Liver (tissue), 9 donors: Measurements from ENCODE around the gene SULT2A1. TPM values are rescaled to one million over a fixed set of nuclear protein-coding genes. Genes with fewer than 3 reads are reported as not detected.
A peak's percentile ranks its signal among the peaks of the same experiment; 100 is the strongest.

Source experiments
- DNase-seq: peaks from one replicate; pipeline ENCODE4 v3.0.0-alpha.2; 2017; ENCODE audit warnings: low spot score
- H3K27ac ChIP-seq, 2 donors: one replicate each; pipeline ENCODE4 v1.7.0; 2013; ENCODE audit warnings: inconsistent platforms in 2 of 2, low read length in 2 of 2, control low read depth in 1 of 2, low read depth in 1 of 2, mild to moderate bottlenecking in 1 of 2
- H3K27me3 ChIP-seq, 4 donors: one replicate each; pipeline versions ENCODE4 v1.6.1 to v1.7.0; 2013; ENCODE audit warnings: low read length in 3 of 4, inconsistent platforms in 1 of 4, mild to moderate bottlenecking in 1 of 4, moderate library complexity in 1 of 4; ENCODE audit not compliant: control insufficient read depth in 4 of 4, insufficient read depth in 4 of 4
- H3K36me3 ChIP-seq, 4 donors: one replicate each; pipeline versions ENCODE4 v1.6.1 to v1.7.0; 2013; ENCODE audit warnings: low read length in 3 of 4, mild to moderate bottlenecking in 3 of 4, low read depth in 1 of 4, moderate library complexity in 1 of 4; ENCODE audit not compliant: control insufficient read depth in 4 of 4, insufficient read depth in 3 of 4
- H3K4me1 ChIP-seq, 4 donors: one replicate each; pipeline versions ENCODE4 v1.6.1 to v1.7.0; 2013; ENCODE audit warnings: low read length in 3 of 4, mild to moderate bottlenecking in 3 of 4, moderate library complexity in 1 of 4; ENCODE audit not compliant: control insufficient read depth in 4 of 4, insufficient read depth in 4 of 4
- H3K4me3 ChIP-seq, 3 donors: one replicate each; pipeline versions ENCODE4 v1.6.1 to v1.7.0; 2013; ENCODE audit warnings: low read length in 3 of 3, control low read depth in 1 of 3, low read depth in 1 of 3, mild to moderate bottlenecking in 1 of 3
- H3K9ac ChIP-seq, 2 donors: one replicate each; pipeline ENCODE4 v1.7.0; 2013; ENCODE audit warnings: low read length in 2 of 2, mild to moderate bottlenecking in 2 of 2, moderate library complexity in 2 of 2, control low read depth in 1 of 2, low read depth in 1 of 2
- H3K9me3 ChIP-seq, 4 donors: one replicate each; pipeline versions ENCODE4 v1.6.1 to v1.7.0; 2013; ENCODE audit warnings: low read length in 3 of 4; ENCODE audit not compliant: control insufficient read depth in 4 of 4
- EGR1 ChIP-seq, 2 donors: IDR thresholded peaks; 2 replicates each; pipeline ENCODE4 v1.6.1; 2016 to 2018; ENCODE audit warnings: antibody characterized with exemption in 2 of 2, low read depth in 2 of 2
- FOXA1 ChIP-seq: IDR thresholded peaks from 2 replicates; pipeline ENCODE4 v1.6.1; 2016; ENCODE audit warnings: antibody characterized with exemption
- FOXA2 ChIP-seq: IDR thresholded peaks from 2 replicates; pipeline ENCODE4 v1.6.1; 2016; ENCODE audit warnings: antibody characterized with exemption
- GABPA ChIP-seq, 2 donors: IDR thresholded peaks in 1 of 2; conservative IDR thresholded peaks in 1 of 2; 2 replicates each; pipeline ENCODE4 v1.6.1; 2016; ENCODE audit warnings: antibody characterized with exemption in 2 of 2, mild to moderate bottlenecking in 1 of 2, moderate library complexity in 1 of 2
- HNF4A ChIP-seq, 2 donors: conservative IDR thresholded peaks; 2 replicates each; pipeline ENCODE4 v1.6.1; 2016; ENCODE audit warnings: antibody characterized with exemption in 2 of 2, mild to moderate bottlenecking in 2 of 2
- HNF4G ChIP-seq: IDR thresholded peaks from 2 replicates; pipeline ENCODE4 v1.6.1; 2016; ENCODE audit warnings: antibody characterized with exemption
- JUND ChIP-seq, 2 donors: IDR thresholded peaks; 2 replicates each; pipeline ENCODE4 v1.6.1; 2016; ENCODE audit warnings: antibody characterized with exemption in 2 of 2
- NR2F2 ChIP-seq: IDR thresholded peaks from 2 replicates; pipeline ENCODE4 v1.6.1; 2016; ENCODE audit warnings: antibody characterized with exemption
- RAD21 ChIP-seq, 2 donors: IDR thresholded peaks; 2 replicates each; pipeline ENCODE4 v1.6.1; 2016; ENCODE audit warnings: antibody characterized with exemption in 2 of 2, mild to moderate bottlenecking in 2 of 2
- SP1 ChIP-seq: IDR thresholded peaks from 2 replicates; pipeline ENCODE4 v1.6.1; 2018; ENCODE audit warnings: antibody characterized with exemption, mild to moderate bottlenecking
- TAF1 ChIP-seq: conservative IDR thresholded peaks from 2 replicates; pipeline ENCODE4 v1.6.1; 2016; ENCODE audit warnings: antibody characterized with exemption, mild to moderate bottlenecking
- YY1 ChIP-seq: IDR thresholded peaks from 2 replicates; pipeline ENCODE4 v1.6.1; 2016; ENCODE audit warnings: antibody characterized with exemption, mild to moderate bottlenecking
- WGBS: extraction: QIAGEN DNeasy Blood & Tissue Kit; methylation state at CpG from one replicate; pipeline ENCODE4 v1.1.7; 2013; 5-methylcytosine and 5-hydroxymethylcytosine counted together
- polyA plus RNA-seq, 2 donors: library from polyadenylated mRNA; stranded (reverse) in 1 of 2; unstranded in 1 of 2; fragments of 200-250 nt in 1 of 2; fragments of >200 nt in 1 of 2; fragmentation: Nextera tagmentation in 1 of 2; extraction: Ambion mirVana in 1 of 2; gene quantifications; one replicate each; pipeline versions ENCODE4 v1.2.1 to v1.2.3, GENCODE V29; 2013 to 2015
- total RNA-seq, 2 donors: library from RNA; depleted of rRNA; stranded (reverse); fragments of >200 nt; gene quantifications; one replicate each; pipeline ENCODE4 v1.2.3, GENCODE V29; 2014
- TF ChIP-seq, protein P1 (sequence below): IDR thresholded peaks from 2 replicates; pipeline ENCODE4 v1.6.1; 2016; ENCODE audit warnings: antibody characterized with exemption
- TF ChIP-seq, protein P2 (sequence below): fragments of 150-350 bp; IDR thresholded peaks from 2 replicates; pipeline ENCODE4 v1.5.1; 2017; ENCODE audit warnings: improper control_type of control experiment, low read depth, low read length; ENCODE audit not compliant: missing input control
- TF ChIP-seq, protein P3 (sequence below): IDR thresholded peaks from 2 replicates; pipeline ENCODE4 v1.6.1; 2016; ENCODE audit warnings: antibody characterized with exemption
- TF ChIP-seq, protein P4 (sequence below): IDR thresholded peaks from 2 replicates; pipeline ENCODE4 v1.6.1; 2016; ENCODE audit warnings: antibody characterized with exemption
- TF ChIP-seq, protein P5 (sequence below): IDR thresholded peaks from 2 replicates; pipeline ENCODE4 v1.6.1; 2016; ENCODE audit warnings: antibody characterized with exemption, mild to moderate bottlenecking
- donor health status: healthy.
- donor health status: healthy.
- donor health status: healthy.
- donor health status: healthy.
- donor health status: healthy.

SULT2A1 gene
- total and polyA plus RNA-seq, 4 donors: 22.9 to 892 (median 691) TPM

DNA sequence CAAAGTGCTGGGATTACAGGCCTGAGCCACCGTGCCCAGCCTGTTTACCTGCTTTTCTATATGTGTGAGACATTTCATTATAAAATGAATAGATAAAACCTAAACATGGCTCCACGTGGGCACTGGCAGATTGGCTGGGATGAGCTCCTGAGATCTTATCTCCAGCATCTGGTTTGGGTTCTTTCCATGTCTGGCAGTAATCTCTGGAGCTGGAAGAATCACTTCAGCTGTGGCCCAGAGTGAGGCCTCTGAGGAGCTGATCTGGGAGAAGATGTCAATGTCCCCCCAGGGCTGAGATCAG is 5.5 kb upstream of the SULT2A1 start:
- H3K4me1 ChIP-seq: peaks cover 5 to 26% (median 15%) of the 10 kb centered on the region in 4 donors
- TF ChIP-seq, protein P1, sequence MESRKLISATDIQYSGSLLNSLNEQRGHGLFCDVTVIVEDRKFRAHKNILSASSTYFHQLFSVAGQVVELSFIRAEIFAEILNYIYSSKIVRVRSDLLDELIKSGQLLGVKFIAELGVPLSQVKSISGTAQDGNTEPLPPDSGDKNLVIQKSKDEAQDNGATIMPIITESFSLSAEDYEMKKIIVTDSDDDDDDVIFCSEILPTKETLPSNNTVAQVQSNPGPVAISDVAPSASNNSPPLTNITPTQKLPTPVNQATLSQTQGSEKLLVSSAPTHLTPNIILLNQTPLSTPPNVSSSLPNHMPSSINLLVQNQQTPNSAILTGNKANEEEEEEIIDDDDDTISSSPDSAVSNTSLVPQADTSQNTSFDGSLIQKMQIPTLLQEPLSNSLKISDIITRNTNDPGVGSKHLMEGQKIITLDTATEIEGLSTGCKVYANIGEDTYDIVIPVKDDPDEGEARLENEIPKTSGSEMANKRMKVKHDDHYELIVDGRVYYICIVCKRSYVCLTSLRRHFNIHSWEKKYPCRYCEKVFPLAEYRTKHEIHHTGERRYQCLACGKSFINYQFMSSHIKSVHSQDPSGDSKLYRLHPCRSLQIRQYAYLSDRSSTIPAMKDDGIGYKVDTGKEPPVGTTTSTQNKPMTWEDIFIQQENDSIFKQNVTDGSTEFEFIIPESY: no peak
- TF ChIP-seq RAD21 (IDR thresholded peaks at IDR 0.05) (no peak), HNF4G (no peak)
- no peak overlapping the region for H3K4me3 ChIP-seq
- peak overlapping the region in 1 of 2 donors; percentile 66 for H3K9ac ChIP-seq
- 56% methylated on average over 2 of the region's 2 CpGs for WGBS
- H3K27ac ChIP-seq: peak overlapping the region; percentile 58 to 70
- no peaks in the 10 kb centered on the region for H3K27me3 ChIP-seq
- H3K36me3 ChIP-seq: no peaks in the 10 kb centered on the region
- no peak for DNase-seq
- peaks cover 0 to 3% (median 2%) of the 10 kb centered on the region in 4 donors for H3K9me3 ChIP-seq

DNA sequence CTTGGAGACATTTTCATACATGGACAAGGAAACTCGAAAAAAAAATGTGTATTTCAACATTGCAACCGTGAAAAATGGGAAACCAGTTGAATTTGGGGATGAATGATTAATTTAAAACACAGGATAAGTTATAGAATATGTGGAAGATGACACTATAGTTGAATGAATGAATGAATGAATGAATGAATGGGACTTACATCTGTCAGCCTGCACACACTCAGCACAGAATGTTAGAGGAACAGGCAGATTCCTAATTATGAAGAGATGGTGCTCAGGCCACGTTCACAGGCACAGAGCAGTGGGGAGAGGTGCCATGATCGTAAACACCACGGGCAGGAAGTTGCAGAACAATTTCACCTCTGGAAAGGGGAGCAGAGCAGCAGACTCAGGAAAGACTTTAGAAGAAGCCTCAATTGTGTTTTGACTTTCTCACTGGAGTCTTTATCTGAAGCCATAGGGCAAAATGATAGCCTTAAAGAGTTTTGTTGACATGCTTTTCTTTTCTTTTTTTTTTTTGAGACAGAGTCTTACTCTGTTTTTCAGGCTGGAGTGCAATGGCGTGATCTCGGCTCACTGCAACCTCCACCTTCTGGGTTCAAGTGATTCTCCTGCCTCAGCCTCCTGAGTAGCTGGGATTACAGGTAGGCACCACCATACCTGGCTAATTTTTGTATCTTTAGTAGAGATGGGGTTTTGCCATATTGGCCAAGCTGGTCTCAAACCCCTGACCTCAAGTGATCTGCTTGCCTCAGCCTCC is 4.9 kb upstream of the SULT2A1 start:
- Histone ChIP-seq H3K36me3 (no peaks in the 10 kb centered on the region), H3K4me1 (peaks cover 1 to 24% (median 12%) of the 10 kb centered on the region in 4 donors), H3K9me3 (peaks cover 0 to 3% (median 2%) of the 10 kb centered on the region in 4 donors), H3K9ac (peak overlapping the region in 1 of 2 donors; percentile 66), H3K27me3 (no peaks in the 10 kb centered on the region), H3K27ac (peak overlapping the region; percentile 58 to 70), H3K4me3 (no peak overlapping the region)
- TF ChIP-seq FOXA1: no peak
- TF ChIP-seq NR2F2: no peak
- no peak for TF ChIP-seq HNF4A (conservative IDR thresholded peaks at IDR 0.05)
- TF ChIP-seq EGR1 (IDR thresholded peaks at IDR 0.05; ENCODE audit: low read depth in 2 of 2): no peak
- TF ChIP-seq, protein P2, sequence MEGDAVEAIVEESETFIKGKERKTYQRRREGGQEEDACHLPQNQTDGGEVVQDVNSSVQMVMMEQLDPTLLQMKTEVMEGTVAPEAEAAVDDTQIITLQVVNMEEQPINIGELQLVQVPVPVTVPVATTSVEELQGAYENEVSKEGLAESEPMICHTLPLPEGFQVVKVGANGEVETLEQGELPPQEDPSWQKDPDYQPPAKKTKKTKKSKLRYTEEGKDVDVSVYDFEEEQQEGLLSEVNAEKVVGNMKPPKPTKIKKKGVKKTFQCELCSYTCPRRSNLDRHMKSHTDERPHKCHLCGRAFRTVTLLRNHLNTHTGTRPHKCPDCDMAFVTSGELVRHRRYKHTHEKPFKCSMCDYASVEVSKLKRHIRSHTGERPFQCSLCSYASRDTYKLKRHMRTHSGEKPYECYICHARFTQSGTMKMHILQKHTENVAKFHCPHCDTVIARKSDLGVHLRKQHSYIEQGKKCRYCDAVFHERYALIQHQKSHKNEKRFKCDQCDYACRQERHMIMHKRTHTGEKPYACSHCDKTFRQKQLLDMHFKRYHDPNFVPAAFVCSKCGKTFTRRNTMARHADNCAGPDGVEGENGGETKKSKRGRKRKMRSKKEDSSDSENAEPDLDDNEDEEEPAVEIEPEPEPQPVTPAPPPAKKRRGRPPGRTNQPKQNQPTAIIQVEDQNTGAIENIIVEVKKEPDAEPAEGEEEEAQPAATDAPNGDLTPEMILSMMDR: no peak
- TF ChIP-seq RAD21 (IDR thresholded peaks at IDR 0.05): no peak
- TF ChIP-seq GABPA (IDR thresholded peaks at IDR 0.05 in 1 of 2, conservative IDR thresholded peaks at IDR 0.05 in 1 of 2): no peak
- TF ChIP-seq SP1: no peak
- TF ChIP-seq, protein P3, sequence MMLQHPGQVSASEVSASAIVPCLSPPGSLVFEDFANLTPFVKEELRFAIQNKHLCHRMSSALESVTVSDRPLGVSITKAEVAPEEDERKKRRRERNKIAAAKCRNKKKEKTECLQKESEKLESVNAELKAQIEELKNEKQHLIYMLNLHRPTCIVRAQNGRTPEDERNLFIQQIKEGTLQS: no peak
- no peak for TF ChIP-seq JUND (IDR thresholded peaks at IDR 0.05)
- TF ChIP-seq, protein P4, sequence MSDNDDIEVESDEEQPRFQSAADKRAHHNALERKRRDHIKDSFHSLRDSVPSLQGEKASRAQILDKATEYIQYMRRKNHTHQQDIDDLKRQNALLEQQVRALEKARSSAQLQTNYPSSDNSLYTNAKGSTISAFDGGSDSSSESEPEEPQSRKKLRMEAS: no peak
- TF ChIP-seq, protein P1: no peak
- TF ChIP-seq YY1: no peak
- TF ChIP-seq, protein P5, sequence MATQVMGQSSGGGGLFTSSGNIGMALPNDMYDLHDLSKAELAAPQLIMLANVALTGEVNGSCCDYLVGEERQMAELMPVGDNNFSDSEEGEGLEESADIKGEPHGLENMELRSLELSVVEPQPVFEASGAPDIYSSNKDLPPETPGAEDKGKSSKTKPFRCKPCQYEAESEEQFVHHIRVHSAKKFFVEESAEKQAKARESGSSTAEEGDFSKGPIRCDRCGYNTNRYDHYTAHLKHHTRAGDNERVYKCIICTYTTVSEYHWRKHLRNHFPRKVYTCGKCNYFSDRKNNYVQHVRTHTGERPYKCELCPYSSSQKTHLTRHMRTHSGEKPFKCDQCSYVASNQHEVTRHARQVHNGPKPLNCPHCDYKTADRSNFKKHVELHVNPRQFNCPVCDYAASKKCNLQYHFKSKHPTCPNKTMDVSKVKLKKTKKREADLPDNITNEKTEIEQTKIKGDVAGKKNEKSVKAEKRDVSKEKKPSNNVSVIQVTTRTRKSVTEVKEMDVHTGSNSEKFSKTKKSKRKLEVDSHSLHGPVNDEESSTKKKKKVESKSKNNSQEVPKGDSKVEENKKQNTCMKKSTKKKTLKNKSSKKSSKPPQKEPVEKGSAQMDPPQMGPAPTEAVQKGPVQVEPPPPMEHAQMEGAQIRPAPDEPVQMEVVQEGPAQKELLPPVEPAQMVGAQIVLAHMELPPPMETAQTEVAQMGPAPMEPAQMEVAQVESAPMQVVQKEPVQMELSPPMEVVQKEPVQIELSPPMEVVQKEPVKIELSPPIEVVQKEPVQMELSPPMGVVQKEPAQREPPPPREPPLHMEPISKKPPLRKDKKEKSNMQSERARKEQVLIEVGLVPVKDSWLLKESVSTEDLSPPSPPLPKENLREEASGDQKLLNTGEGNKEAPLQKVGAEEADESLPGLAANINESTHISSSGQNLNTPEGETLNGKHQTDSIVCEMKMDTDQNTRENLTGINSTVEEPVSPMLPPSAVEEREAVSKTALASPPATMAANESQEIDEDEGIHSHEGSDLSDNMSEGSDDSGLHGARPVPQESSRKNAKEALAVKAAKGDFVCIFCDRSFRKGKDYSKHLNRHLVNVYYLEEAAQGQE: no peak
- no peak for TF ChIP-seq TAF1
- no peak for TF ChIP-seq FOXA2
- no peak for TF ChIP-seq HNF4G
- 61% methylated on average over 7 of the region's 7 CpGs for WGBS
- DNase-seq: no peak
